HG03108 (cell line): ENCODE results near the gene PCBP4.
"Not testable (repeated sequence)": the region's sequence is repeated elsewhere in the genome, so short reads cannot be mapped to it uniquely, and the experiment has no call there.

Experiments
- ATAC-seq: cut with Tn5 transposase; IDR thresholded peaks from one replicate; pipeline ENCODE4 v1.9.1; 2021; ENCODE audit warnings: moderate library complexity; ENCODE audit not compliant: unreplicated experiment

PCBP4 gene

DNA sequence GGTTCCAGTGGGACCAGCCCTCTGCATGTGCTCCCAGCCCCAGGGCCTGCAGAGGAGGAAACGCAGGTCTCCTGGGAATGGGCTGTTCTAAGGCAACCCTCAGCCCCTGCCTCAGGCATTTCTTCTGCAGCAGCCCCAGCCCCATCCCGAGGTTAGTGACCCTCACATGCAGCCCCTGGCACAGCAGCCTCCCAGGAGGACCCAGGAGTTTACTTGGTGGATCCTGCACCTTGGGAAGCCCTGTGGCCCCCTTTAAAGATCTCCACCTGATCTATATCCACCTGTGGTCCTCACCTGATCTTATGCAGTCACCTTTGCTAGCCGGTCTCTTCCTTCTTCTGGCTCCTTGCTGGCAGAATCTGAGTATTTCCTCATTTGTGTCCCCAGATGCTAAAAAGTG is 38.3 kb downstream of the PCBP4 start:
- ATAC-seq = not testable (repeated sequence)

GRCh38 chr3:51928438-51928837 is 38.8 kb downstream of the PCBP4 start:
- no peak for ATAC-seq

- ATAC-seq = no peak
Observed at GRCh38 chr3:51927061-51927977, 39.9 kb downstream of the PCBP4 start.

GRCh38 chr3:51921081-51921578 is 46.1 kb downstream of the PCBP4 start:
- no peak for ATAC-seq

- ATAC-seq = no peak
Observed at GRCh38 chr3:51916418-51916817, 50.8 kb downstream of the PCBP4 start.

- ATAC-seq = no peak
Observed at GRCh38 chr3:51908026-51908425, 59.2 kb downstream of the PCBP4 start.
